Activated naive CD4-positive, alpha-beta T cell treated with anti-CD3 and anti-CD28 coated beads for 36 hours (primary cell): ENCODE results near the gene TRIM17. TPM values are rescaled to one million over a fixed set of nuclear protein-coding genes. Genes with fewer than 3 reads are reported as not detected.
A peak's percentile ranks its signal among the peaks of the same experiment; 100 is the strongest.

Source experiments
- CTCF ChIA-PET: fragments of 350-600 bp; sonication (Branson Sonifier 250); formaldehyde crosslinking; loops from one replicate; lab custom pipeline; 2021; ENCODE audit warnings: antibody characterized with exemption; lab: Charles Lee
- DNase-seq: peaks from one replicate; pipeline ENCODE4 v3.0.0-alpha.2; 2020
- H3K27ac Mint-ChIP-seq: one replicate; pipeline ENCODE4 v1.8.0; 2021; ENCODE audit warnings: mild to moderate bottlenecking, mixed read lengths
- H3K27me3 Mint-ChIP-seq: one replicate; pipeline ENCODE4 v1.8.0; 2021; ENCODE audit warnings: low read depth, mixed read lengths
- H3K36me3 Mint-ChIP-seq: one replicate; pipeline ENCODE4 v1.8.0; 2021; ENCODE audit warnings: low read depth, mixed read lengths
- H3K4me1 Mint-ChIP-seq: one replicate; pipeline ENCODE4 v1.8.0; 2021; ENCODE audit warnings: low read depth, mixed read lengths
- H3K4me3 Mint-ChIP-seq: one replicate; pipeline ENCODE4 v1.8.0; 2021; ENCODE audit warnings: mild to moderate bottlenecking, moderate library complexity, mixed read lengths
- H3K9me3 Mint-ChIP-seq: one replicate; pipeline ENCODE4 v1.8.0; 2021; ENCODE audit warnings: mixed read lengths
- intact Hi-C: fragments of 100-400 bp; cut with micrococcal nuclease; formaldehyde crosslinking; loops from one replicate; pipeline ENCODE4 v1.15.1; 2023
- total RNA-seq, 2 experiments: library from RNA; stranded (reverse); gene quantifications; one replicate each; pipeline ENCODE4 v1.2.3, GENCODE V29; 2021

TRIM17 gene
- total RNA-seq, 2 experiments from 2014 or later, result 1.0 to 1.2 TPM

DNA sequence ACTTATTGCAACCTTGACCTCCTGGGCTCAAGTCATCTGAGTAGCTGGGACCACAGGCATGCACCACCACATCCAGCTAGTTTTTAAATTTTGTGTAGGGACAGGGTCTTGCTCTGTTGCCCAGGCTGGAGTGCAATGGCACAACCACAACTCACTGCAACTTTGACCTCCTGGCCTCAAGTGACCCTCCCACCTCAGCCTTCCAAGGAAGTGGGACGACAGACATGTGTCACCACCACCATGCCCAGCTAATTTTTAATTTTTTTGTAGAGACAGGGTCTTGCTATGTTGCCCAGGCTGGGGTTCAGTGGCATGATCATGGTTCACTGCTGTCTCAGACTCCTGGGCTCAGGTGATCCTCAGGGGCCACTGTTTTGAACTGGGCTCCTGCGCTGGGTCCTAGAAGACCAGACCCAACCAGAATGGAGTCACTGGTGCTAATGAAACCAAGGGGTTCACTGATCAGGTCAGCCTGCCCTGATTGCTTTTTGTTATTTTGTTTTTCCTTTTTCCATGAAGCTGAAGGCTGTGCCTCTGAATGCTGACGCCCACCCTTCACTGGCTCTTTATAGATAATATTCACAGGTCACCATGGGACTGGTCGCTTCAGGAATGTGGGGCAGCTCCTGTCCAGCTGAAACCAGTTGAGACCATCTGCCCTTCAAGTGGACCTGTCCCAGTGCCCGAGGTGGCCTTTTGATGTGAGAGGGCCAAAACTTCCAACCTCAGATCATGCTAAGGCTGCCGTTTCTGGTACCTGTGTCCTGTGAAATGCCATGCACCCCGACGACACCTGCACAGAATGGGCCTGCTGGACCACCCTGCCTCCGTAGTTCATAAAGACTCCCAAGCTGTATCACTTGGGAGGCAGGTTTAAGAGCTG lies 4.9 kb downstream of the TRIM17 start:
- intact Hi-C loops, result no loop called here
- CTCF ChIA-PET, result interaction anchor here (0.6 to 1.3 kb wide), 2 partner anchors 11 to 80 kb away, joined by 3 to 5 read pairs; no protein-coding TSS in a partner anchor
- Mint-ChIP-seq H3K9me3 (no peaks in the 10 kb centered on the region), H3K27ac (no peak overlapping the region), H3K36me3 (no peaks in the 10 kb centered on the region), H3K4me1 (peaks cover 14% of the 10 kb centered on the region), H3K4me3 (no peak overlapping the region), H3K27me3 (peaks cover 5% of the 10 kb centered on the region)
- DNase-seq, result no peak

DNA sequence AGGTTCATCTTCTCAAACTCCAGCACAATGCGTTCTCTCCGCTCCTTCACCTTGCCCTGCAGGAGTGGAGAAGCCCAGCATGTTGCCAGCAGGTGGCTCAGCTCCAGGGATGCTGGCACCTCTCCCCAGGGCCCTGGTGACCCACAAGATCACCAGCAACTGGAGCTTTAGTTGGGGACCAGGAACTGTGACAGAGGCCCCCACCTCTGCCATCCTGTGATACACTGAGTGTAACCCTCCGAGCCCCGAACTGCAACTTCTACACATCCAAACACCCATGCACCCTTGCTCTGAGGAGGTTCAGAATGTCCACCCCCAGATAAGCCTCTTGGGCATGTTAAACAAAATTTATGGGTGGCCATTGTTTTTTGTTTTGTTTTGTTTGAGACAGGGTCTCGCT lies 5.5 kb downstream of the TRIM17 start:
- Mint-ChIP-seq H3K27ac (no peak overlapping the region), H3K9me3 (no peaks in the 10 kb centered on the region), H3K4me1 (peaks cover 12% of the 10 kb centered on the region), H3K27me3 (peaks cover 5% of the 10 kb centered on the region), H3K4me3 (no peak overlapping the region), H3K36me3 (no peaks in the 10 kb centered on the region)
- CTCF ChIA-PET, result no interaction called here
- intact Hi-C loops, result no loop called here
- no peak for DNase-seq

DNA sequence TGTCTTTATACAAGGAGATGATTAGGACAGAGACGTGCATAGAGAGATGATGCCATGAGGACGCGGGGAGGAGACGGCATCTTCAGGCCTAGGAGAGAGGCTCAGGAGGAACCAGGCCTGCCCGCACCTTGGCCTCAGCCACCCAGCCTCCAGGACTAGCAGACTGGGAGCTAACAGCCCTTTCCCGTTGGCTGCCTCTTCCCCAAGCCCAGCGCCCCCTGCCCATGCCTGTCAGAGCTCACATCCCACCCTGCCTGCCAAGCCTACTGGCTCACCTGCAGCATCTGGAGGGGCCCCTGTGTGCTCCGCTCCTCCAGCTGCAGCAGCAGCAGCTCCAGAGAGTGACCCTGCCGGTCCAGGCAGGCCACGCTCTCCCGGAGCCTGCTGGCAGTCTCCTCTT lies 6.0 kb downstream of the TRIM17 start:
- H3K4me3 Mint-ChIP-seq, result no peak overlapping the region
- H3K9me3 Mint-ChIP-seq, result no peaks in the 10 kb centered on the region
- peaks cover 2% of the 10 kb centered on the region for H3K36me3 Mint-ChIP-seq
- peaks cover 10% of the 10 kb centered on the region for H3K4me1 Mint-ChIP-seq
- no peak for DNase-seq
- peaks cover 3% of the 10 kb centered on the region for H3K27me3 Mint-ChIP-seq
- CTCF ChIA-PET, result no interaction called here
- no peak overlapping the region for H3K27ac Mint-ChIP-seq
- intact Hi-C loops, result no loop called here

DNA sequence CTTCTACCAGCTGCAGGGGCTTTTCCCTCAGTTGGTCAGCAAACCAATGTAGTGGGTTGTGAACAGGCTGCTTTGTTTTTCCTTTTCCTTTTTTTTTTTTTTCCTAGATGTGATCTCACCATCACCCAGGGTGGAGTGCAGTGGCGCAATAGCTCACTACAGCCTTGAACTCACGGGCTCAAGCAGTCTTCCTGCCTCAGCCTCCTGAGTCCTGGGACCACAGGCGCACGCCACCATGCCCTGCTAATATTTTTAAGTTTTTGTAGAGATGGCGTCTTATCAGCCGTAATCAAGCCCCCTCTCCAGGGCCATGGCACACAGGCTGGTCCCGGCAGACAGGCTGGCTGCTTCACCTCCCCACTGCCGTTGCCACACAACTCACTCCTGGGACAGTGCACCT lies 6.6 kb downstream of the TRIM17 start:
- no peaks in the 10 kb centered on the region for H3K27me3 Mint-ChIP-seq
- intact Hi-C loops, result no loop called here
- CTCF ChIA-PET, result no interaction called here
- no peaks in the 10 kb centered on the region for H3K9me3 Mint-ChIP-seq
- no peak for DNase-seq
- peaks cover 10% of the 10 kb centered on the region for H3K4me1 Mint-ChIP-seq
- no peak overlapping the region for H3K27ac Mint-ChIP-seq
- no peak overlapping the region for H3K4me3 Mint-ChIP-seq
- peaks cover 7% of the 10 kb centered on the region for H3K36me3 Mint-ChIP-seq

DNA sequence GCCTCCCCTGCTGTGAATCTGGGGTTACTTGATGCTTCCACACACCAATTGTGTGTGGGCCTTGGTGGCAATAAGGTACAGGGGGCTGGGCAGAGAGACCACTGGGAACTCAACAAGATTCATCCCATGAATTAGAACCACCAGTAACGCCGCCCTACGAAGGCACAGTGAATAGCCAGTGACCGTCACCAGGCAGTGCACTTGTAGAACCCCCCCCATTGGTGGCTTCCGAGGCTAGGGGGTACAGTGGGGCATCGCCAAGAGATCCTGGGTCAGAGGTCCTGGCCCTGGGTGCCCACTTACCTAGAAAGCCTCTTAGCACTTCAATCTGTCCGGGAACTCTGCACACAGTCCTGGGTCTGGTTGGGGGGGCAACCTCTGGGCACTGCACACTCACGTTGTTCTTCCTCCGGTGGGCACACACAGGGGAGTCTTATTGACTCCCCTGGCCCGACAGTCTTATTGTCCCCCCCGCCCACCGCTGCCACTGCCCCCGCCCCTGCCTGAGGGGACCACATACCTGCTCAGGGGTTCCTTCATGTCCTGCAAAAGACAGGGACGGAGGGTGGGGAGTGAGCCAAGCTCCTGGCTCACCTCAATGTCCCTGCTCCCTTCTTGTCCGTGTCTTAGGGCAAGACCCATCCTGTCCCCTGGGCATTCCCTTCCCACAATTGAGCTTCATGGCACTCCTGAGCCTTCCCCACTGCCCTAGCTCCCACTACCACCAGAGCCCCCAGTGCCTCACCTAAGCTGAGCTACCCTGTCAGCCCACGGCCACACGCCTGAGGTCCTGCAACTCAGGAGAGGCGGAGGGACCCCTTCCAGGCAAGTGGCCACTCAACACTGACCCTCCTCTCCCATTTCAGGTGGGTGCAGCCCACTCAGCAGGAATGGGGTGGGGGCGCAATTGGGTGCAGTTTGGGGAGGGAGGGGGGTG lies 7.5 kb downstream of the TRIM17 start:
- no peak for DNase-seq
- Mint-ChIP-seq H3K4me3 (no peak overlapping the region), H3K9me3 (no peaks in the 10 kb centered on the region), H3K36me3 (peaks cover 11% of the 10 kb centered on the region), H3K27ac (no peak overlapping the region), H3K27me3 (no peaks in the 10 kb centered on the region), H3K4me1 (peaks cover 18% of the 10 kb centered on the region)
- CTCF ChIA-PET, result no interaction called here
- intact Hi-C loops, result no loop called here

DNA sequence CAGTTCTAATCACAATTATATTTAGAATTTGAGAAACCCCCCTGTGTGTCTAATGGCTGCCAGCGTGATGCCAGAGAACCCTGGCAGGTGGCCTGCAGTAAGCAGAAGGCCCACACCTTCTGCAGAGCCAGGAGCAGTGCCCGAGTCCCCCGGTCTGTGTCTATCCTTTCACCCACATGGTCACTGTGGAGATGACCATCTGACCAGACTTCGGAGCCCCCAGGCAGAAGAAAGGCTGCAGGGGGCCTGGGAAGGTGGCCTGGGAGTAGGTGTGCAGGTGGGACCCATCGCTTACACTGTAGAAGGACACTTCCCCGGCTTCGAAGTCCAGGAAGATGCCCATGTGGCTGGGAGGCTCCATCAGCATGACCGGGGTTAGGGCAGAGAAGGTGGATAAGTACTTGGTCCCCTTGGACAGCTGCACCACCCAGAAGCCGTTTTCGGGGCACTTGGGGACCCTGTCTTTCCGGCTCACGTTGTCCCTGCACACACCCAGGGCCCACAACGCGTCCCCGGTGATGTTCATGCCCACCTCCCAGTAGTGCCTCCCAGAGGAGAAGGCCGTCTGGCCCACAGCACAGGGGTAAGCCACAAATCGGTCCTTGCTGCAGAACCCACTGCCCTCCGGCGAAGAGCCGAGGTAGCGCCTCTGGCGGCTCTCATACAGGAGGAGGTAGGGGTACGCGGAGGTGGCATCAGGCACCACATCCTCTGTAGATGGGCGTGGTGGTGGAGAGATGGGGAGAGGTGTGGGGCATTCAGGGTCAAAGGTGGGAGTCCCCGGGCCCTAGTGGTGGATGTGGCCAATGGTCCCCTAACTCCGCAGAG lies 8.4 kb downstream of the TRIM17 start:
- Mint-ChIP-seq H3K36me3 (peaks cover 17% of the 10 kb centered on the region), H3K27me3 (no peaks in the 10 kb centered on the region), H3K27ac (peak overlapping the region; percentile 27), H3K9me3 (no peaks in the 10 kb centered on the region), H3K4me1 (peaks cover 27% of the 10 kb centered on the region), H3K4me3 (peak overlapping the region; percentile 87)
- CTCF ChIA-PET, result no interaction called here
- DNase-seq, result no peak
- intact Hi-C loops, result no loop called here

DNA sequence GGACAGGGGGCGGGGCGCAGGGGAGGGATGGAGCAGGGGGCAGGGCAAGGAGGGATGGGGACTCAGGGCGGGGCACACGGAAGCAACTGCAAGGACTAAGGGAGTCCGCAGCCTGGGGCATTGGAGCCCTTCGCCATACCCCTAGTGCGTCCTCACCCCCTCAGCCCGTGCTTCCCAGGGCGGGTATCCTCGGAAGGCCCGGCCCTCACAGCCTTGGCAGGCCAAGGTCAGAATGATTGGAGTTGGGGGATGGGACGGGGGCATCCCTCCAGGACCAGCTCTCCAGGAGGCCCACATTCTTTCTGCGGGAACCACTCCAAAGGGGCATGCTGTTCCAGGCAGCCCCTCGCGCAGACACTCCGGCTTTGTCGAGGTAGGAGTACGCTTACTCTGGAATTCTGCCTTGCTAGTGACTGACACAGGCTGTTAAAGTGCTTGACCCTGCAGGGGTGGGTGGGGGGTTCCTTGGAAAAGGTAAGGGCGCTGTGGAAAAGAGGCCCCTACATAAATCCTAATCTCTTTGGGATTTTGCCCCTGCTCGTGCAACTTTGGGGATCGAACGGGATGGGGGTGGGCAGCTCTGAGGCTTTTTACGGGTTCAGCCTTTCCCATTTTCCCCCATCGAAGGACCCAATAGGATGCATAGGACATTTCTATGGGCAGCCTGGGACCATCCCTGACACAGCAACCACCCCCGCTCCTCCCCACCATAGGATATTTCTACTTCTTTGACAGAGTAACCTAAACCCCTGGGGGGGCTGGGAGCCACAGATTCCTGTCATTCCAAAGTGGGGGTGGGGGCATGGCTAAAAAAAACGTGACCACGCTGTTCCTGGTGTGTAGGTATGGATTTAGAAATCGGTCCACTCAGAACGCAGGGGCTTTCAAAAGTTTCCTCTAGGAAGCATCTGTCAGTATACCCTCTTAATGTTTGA lies 9.3 kb downstream of the TRIM17 start:
- no peak for DNase-seq
- CTCF ChIA-PET, result interaction anchor here (0.6 kb wide), 1 partner anchor 93 kb away, joined by 5 read pairs; no protein-coding TSS in a partner anchor
- intact Hi-C loops, result loop anchor here (1.0 to 2.0 kb wide), 6 partner anchors 9 to 298 kb away; partner anchors contain the start of genes GUK1, MRPL55 and TRIM17
- H3K9me3 Mint-ChIP-seq, result no peaks in the 10 kb centered on the region
- H3K27me3 Mint-ChIP-seq, result no peaks in the 10 kb centered on the region
- H3K4me1 Mint-ChIP-seq, result peaks cover 36% of the 10 kb centered on the region
- H3K36me3 Mint-ChIP-seq, result peaks cover 17% of the 10 kb centered on the region
- H3K4me3 Mint-ChIP-seq, result peak overlapping the region; percentile 87
- H3K27ac Mint-ChIP-seq, result peak overlapping the region; percentile 41

- Mint-ChIP-seq H3K27ac (peak overlapping the region; percentile 73), H3K9me3 (no peaks in the 10 kb centered on the region), H3K4me3 (peak overlapping the region; percentile 87), H3K4me1 (peaks cover 43% of the 10 kb centered on the region), H3K27me3 (no peaks in the 10 kb centered on the region), H3K36me3 (peaks cover 24% of the 10 kb centered on the region)
- CTCF ChIA-PET, result interaction anchor here (0.6 to 1.0 kb wide), 2 partner anchors 49 to 54 kb away, joined by 3 to 5 read pairs; no protein-coding TSS in a partner anchor
- intact Hi-C loops, result loop anchor here (1.0 to 2.0 kb wide), 5 partner anchors 95 to 323 kb away; partner anchors contain the start of gene ARF1
- DNase-seq, result peak; percentile 17
Observed at GRCh38 chr1:228405979-228406228, 10.8 kb downstream of the TRIM17 start.

DNA sequence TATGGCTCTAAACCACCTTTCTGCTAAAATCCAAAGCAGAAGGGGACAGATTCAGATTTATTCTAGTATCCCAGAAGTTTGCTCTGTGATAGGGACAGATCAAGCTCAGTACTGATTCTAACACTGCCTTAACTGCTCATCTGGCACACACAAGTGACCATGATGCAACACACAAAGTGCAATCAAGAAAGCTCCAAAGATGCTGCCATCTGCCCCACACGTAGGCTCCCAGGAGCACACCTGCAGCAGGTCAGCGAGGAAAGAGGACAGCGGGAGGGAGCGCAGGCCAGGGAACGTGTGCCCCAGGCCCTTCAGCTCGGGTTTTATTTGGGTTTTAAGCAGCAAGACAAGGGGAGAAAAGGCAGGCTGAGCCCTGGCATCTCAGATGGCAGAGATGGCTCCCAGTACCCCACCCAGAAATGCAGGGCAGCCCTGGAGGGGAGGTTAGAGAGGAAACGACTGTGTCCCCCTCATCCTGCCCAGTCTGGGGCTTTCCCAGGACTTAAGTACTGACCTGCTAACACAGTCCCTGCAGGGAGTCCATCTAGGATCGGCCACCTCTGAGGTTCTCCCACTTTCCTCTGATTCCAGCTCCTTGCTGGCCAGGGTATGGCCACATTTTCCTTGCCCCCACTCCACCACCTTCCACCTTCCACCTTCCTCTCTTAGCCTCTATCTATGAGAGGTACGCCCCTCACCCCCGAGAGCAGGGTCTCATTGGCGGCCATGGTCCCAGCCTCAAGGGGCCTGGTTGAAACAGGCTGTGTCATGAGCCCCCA lies 11.3 kb downstream of the TRIM17 start:
- DNase-seq, result no peak
- Mint-ChIP-seq H3K36me3 (peaks cover 26% of the 10 kb centered on the region), H3K4me1 (peaks cover 44% of the 10 kb centered on the region), H3K27me3 (no peaks in the 10 kb centered on the region), H3K4me3 (peak overlapping the region; percentile 87), H3K27ac (peak overlapping the region; percentile 73), H3K9me3 (no peaks in the 10 kb centered on the region)
- CTCF ChIA-PET, result interaction anchor here (0.6 to 1.0 kb wide), 2 partner anchors 50 to 54 kb away, joined by 3 to 5 read pairs; no protein-coding TSS in a partner anchor
- intact Hi-C loops, result loop anchor here (2.0 kb wide), 2 partner anchors 95 to 323 kb away; partner anchors contain the start of gene ARF1

DNA sequence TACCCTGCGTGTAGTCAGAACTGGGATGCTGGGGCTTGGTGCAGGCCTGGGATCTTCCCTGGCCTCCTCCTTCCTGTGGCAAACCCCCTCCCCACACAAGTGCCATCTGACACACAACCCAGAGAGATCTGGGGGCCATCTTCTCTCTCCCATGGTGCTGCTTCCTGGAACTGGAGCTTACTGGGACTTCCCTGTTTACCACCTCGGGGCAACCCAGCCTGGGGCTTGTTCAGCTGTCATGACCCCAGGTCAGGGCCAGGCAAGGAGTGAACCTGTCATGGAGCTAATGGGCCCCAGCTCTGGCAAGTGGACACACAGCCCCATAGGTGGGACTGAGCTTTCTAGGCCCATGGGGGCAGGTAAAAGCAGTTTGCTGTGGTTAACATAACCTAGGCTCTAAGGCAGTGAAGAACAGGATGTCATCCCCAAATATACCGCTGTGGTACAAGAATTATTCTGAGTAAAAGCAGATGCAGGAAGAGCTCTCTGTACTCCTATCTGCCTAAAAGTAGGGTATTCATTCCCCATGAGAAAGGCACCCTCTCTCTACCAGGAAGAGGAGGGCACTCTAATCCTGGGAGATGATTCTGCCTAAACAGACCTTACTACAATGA lies 12.4 kb downstream of the TRIM17 start:
- H3K9me3 Mint-ChIP-seq, result no peaks in the 10 kb centered on the region
- H3K4me3 Mint-ChIP-seq, result peak overlapping the region; percentile 87
- peaks cover 46% of the 10 kb centered on the region for H3K4me1 Mint-ChIP-seq
- H3K27me3 Mint-ChIP-seq, result no peaks in the 10 kb centered on the region
- intact Hi-C loops, result loop anchor here (2.0 kb wide), 2 partner anchors 97 to 321 kb away; partner anchors contain the start of gene ARF1
- peaks cover 29% of the 10 kb centered on the region for H3K36me3 Mint-ChIP-seq
- CTCF ChIA-PET, result interaction anchor here (0.7 kb wide), 1 partner anchor 54 kb away, joined by 3 read pairs; no protein-coding TSS in a partner anchor
- peak overlapping the region; percentile 11 for H3K27ac Mint-ChIP-seq
- DNase-seq, result peak; percentile 61
